H9 (cell line): Measurements from ENCODE around the gene DNAJC5. TPM values are rescaled to one million over a fixed set of nuclear protein-coding genes. Genes with fewer than 3 reads are reported as not detected.

Source experiments
- DNase-seq: peaks from one replicate; pipeline ENCODE4 v3.0.0-alpha.2; 2017
- H2AFZ ChIP-seq: one replicate; pipeline ENCODE4 v1.6.1; 2013; ENCODE audit warnings: mild to moderate bottlenecking, low read length, control low read depth, moderate library complexity
- H2AK5ac ChIP-seq: 2 replicates; pipeline ENCODE4 v1.6.1; 2013; ENCODE audit warnings: low read length, control low read depth, mixed read lengths; ENCODE audit not compliant: insufficient read length
- H2BK120ac ChIP-seq: one replicate; pipeline ENCODE4 v1.6.1; 2013; ENCODE audit warnings: low read depth, mild to moderate bottlenecking, low read length, control low read depth, inconsistent platforms; ENCODE audit not compliant: poor library complexity, severe bottlenecking
- H2BK12ac ChIP-seq: 2 replicates; pipeline ENCODE4 v1.6.1; 2013; ENCODE audit warnings: low read length, control low read depth, mixed read lengths, low read depth; ENCODE audit not compliant: insufficient read length
- H2BK15ac ChIP-seq: 2 replicates; pipeline ENCODE4 v1.6.1; 2013; ENCODE audit warnings: low read depth, low read length, control low read depth
- H2BK20ac ChIP-seq: one replicate; pipeline ENCODE4 v1.6.1; 2013; ENCODE audit warnings: low read depth, mild to moderate bottlenecking, low read length, control low read depth, inconsistent platforms; ENCODE audit not compliant: poor library complexity, severe bottlenecking
- H2BK5ac ChIP-seq: 2 replicates; pipeline ENCODE4 v1.6.1; 2013; ENCODE audit warnings: low read length, control low read depth, mixed read lengths; ENCODE audit not compliant: insufficient read length
- H3K14ac ChIP-seq: 2 replicates; pipeline ENCODE4 v1.6.1; 2013; ENCODE audit warnings: low read length, control low read depth; ENCODE audit not compliant: insufficient read depth
- H3K18ac ChIP-seq: 2 replicates; pipeline ENCODE4 v1.6.1; 2013; ENCODE audit warnings: low read depth, mild to moderate bottlenecking, mixed read lengths, low read length, control low read depth; ENCODE audit not compliant: insufficient read length
- H3K23ac ChIP-seq: 2 replicates; pipeline ENCODE4 v1.6.1; 2013; ENCODE audit warnings: low read length, control low read depth, mixed read lengths, low read depth; ENCODE audit not compliant: insufficient read length
- H3K23me2 ChIP-seq: 2 replicates; pipeline ENCODE4 v1.6.1; 2013; ENCODE audit warnings: low read depth, mild to moderate bottlenecking, mixed read lengths, low read length, control low read depth; ENCODE audit not compliant: insufficient read length, poor library complexity, severe bottlenecking
- H3K27ac ChIP-seq: 2 replicates; pipeline ENCODE4 v1.5.1; 2013; ENCODE audit warnings: low read length, control low read depth, mixed read lengths, low read depth; ENCODE audit not compliant: insufficient read length
- H3K27me3 ChIP-seq: 2 replicates; pipeline ENCODE4 v1.6.1; 2013; ENCODE audit warnings: low read length, control low read depth, inconsistent platforms; ENCODE audit not compliant: insufficient read depth
- H3K4ac ChIP-seq: 2 replicates; pipeline ENCODE4 v1.6.1; 2013; ENCODE audit warnings: low read depth, mild to moderate bottlenecking, control low read depth, inconsistent platforms, low read length, moderate library complexity
- H3K4me1 ChIP-seq: 2 replicates; pipeline ENCODE4 v1.6.1; 2013; ENCODE audit warnings: low read length, control low read depth, inconsistent platforms; ENCODE audit not compliant: insufficient read depth
- H3K4me2 ChIP-seq: 2 replicates; pipeline ENCODE4 v1.6.1; 2013; ENCODE audit warnings: low read length, control low read depth, mixed read lengths; ENCODE audit not compliant: insufficient read length, insufficient read depth
- H3K56ac ChIP-seq: 2 replicates; pipeline ENCODE4 v1.6.1; 2013; ENCODE audit warnings: low read depth, mild to moderate bottlenecking, mixed read lengths, low read length, control low read depth; ENCODE audit not compliant: insufficient read length
- H3K79me1 ChIP-seq: 2 replicates; pipeline ENCODE4 v1.6.1; 2013; ENCODE audit warnings: low read depth, mild to moderate bottlenecking, moderate library complexity, low read length, control low read depth, inconsistent platforms; ENCODE audit not compliant: insufficient read depth, poor library complexity, severe bottlenecking
- H3K79me2 ChIP-seq: 2 replicates; pipeline ENCODE4 v1.6.1; 2013; ENCODE audit warnings: low read length, control low read depth, inconsistent platforms; ENCODE audit not compliant: insufficient read depth
- H3K9ac ChIP-seq: 2 replicates; pipeline ENCODE4 v1.6.1; 2013; ENCODE audit warnings: low read length, control low read depth, mixed read lengths; ENCODE audit not compliant: insufficient read length; ENCODE audit errors: extremely low read depth
- H3K9me3 ChIP-seq: one replicate; pipeline ENCODE4 v1.6.1; 2013; ENCODE audit warnings: low read depth, low read length, inconsistent platforms; ENCODE audit not compliant: control insufficient read depth
- H3T11ph ChIP-seq: one replicate; pipeline ENCODE4 v1.6.1; 2013; ENCODE audit warnings: mild to moderate bottlenecking, low read length, control low read depth, inconsistent platforms
- H4K20me1 ChIP-seq: one replicate; pipeline ENCODE4 v1.6.1; 2013; ENCODE audit not compliant: control insufficient read depth, insufficient read length, insufficient read depth
- H4K5ac ChIP-seq: 2 replicates; pipeline ENCODE4 v1.6.1; 2013; ENCODE audit warnings: low read depth, mild to moderate bottlenecking, mixed read lengths, low read length, control low read depth; ENCODE audit not compliant: insufficient read length
- H4K8ac ChIP-seq: replicated peaks from 2 replicates; pipeline ENCODE4 v1.6.1; 2013; ENCODE audit warnings: low read length, control low read depth, mixed read lengths, low read depth; ENCODE audit not compliant: insufficient read length
- H4K91ac ChIP-seq: 2 replicates; pipeline ENCODE4 v1.6.1; 2013; ENCODE audit warnings: low read depth, mild to moderate bottlenecking, moderate library complexity, mixed read lengths, low read length, control low read depth; ENCODE audit not compliant: insufficient read length
- H3K27ac Mint-ChIP-seq, 3 experiments: 2 replicates in 2 of 3; 3 replicates in 1 of 3; pipeline ENCODE4 v1.8.0; 2020 to 2021; ENCODE audit warnings: mixed read lengths in 3 of 3, mild to moderate bottlenecking in 1 of 3, moderate library complexity in 1 of 3
- H3K27me3 Mint-ChIP-seq: 2 replicates; pipeline ENCODE4 v1.8.0; 2021; ENCODE audit warnings: low read depth, mild to moderate bottlenecking, moderate library complexity, mixed read lengths
- H3K36me3 Mint-ChIP-seq, 3 experiments: 2 replicates in 2 of 3; 3 replicates in 1 of 3; pipeline ENCODE4 v1.8.0; 2020 to 2021; ENCODE audit warnings: low read depth in 3 of 3, mixed read lengths in 3 of 3; ENCODE audit not compliant: insufficient read depth in 1 of 3
- H3K4me1 Mint-ChIP-seq, 2 experiments: 2 replicates each; pipeline ENCODE4 v1.8.0; 2020; ENCODE audit warnings: mixed read lengths in 2 of 2
- H3K4me3 Mint-ChIP-seq, 2 experiments: 2 replicates in 1 of 2; 3 replicates in 1 of 2; pipeline ENCODE4 v1.8.0; 2020 to 2021; ENCODE audit warnings: mild to moderate bottlenecking in 2 of 2, mixed read lengths in 2 of 2, moderate library complexity in 1 of 2
- H3K9me3 Mint-ChIP-seq, 2 experiments: 2 replicates in 1 of 2; 3 replicates in 1 of 2; pipeline ENCODE4 v1.8.0; 2020; ENCODE audit warnings: mild to moderate bottlenecking in 2 of 2, mixed read lengths in 2 of 2, moderate library complexity in 1 of 2
- CTCF ChIP-seq: fragments of 200-600 bp; sonication (generic); conservative IDR thresholded peaks from 3 replicates; pipeline ENCODE4 v1.8.0; 2021; ENCODE audit warnings: antibody characterized with exemption, mild to moderate bottlenecking
- whole genome bisulfite sequencing: extraction: QIAGEN DNeasy Blood & Tissue Kit; methylation state at CpG from one replicate; pipeline ENCODE4 v1.1.7; 2013; ENCODE audit warnings: missing lambda C conversion rate, low lambda C conversion rate, mixed read lengths; ENCODE audit not compliant: insufficient read length; ENCODE audit errors: extremely low coverage; 5-methylcytosine and 5-hydroxymethylcytosine counted together
- long read RNA-seq: library from polyadenylated mRNA; unstranded; transcript quantifications from one replicate; pipeline ENCODE4 v2.0.0, GENCODE V29; 2020
- total RNA-seq: library from RNA; stranded (reverse); gene quantifications from 2 replicates; pipeline ENCODE4 v1.2.1, GENCODE V29; 2021

Gene DNAJC5
- 42.9 and 43.0 TPM in 2 replicates for total RNA-seq
- long read RNA-seq, full-length matches to known transcripts: 1 of 38 reads
- long read RNA-seq, partial matches to known transcripts: 37 of 38 reads
- long read RNA-seq, other reads (novel, unspliced or antisense): 0 of 38 reads

DNA sequence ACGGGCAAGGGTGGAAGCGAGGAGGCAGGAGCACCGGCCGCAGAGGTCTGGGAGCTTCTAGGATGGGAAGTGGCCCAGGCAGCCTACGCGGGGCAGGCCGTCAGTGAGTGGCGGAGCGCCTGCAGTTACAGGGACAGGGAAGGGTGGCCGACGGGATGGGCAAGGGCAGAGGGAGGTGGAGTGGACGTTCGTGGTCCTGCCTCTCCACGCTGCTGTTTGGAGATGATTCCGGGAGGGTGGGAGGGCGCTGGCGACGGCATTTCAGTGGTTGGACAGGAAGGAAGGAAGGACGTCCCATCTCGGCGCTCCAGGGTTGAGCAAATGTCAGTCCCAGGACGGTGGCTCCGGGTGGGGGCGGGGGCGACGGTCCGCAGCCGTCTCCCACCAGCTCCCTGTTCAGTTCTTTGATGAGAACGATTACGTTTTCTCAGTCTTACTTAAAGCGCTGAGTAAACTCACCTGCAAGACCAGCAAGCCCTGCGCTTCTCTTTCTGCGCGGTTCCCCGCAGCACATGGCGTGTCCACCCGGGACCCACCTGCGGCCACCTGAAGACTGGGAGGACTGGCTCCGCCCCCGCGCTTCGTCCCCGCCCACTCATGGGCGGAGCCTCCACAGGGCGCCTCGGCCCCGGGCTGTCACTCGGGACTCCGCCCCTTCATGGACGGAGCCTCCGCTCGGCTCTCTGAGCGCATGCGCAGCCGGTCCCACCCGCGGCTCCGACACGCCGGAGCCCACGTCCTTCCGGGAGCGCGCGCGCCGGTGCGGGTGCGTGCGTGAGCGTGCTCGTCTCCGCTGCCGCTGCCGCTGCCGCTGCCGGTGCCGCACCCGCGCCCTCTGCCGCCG is at the start of gene DNAJC5:
TSS of gene DNAJC5 (plus strand) at position 769 of the 844 bp plus-strand sequence. CDS start 33,220 bp downstream, outside the sequence.
- Histone ChIP-seq H3K4me1 (0 out of 2 replicates have a peak, but pooled peaks cover 2% of the 10 kb centered on the region), H3K23me2 (peaks cover 6% of the 10 kb centered on the region), H3T11ph (no peak within 1 kb of the TSS), H3K79me2 (peaks cover 11% of the 10 kb centered on the region; the same call in 1 of the 2 replicates), H3K4me2 (peak within 1 kb of the TSS; percentile 85), H3K23ac (no peak within 1 kb of the TSS), H4K8ac (no peak within 1 kb of the TSS), H3K79me1 (no peaks in the 10 kb centered on the region), H4K20me1 (no peaks in the 10 kb centered on the region), H3K56ac (no peak within 1 kb of the TSS), H4K91ac (no peak within 1 kb of the TSS), H2BK120ac (no peak within 1 kb of the TSS), H4K5ac (no peak within 1 kb of the TSS), H2AK5ac (no peak within 1 kb of the TSS), H3K27me3 (no peaks in the 10 kb centered on the region), H3K14ac (no peak within 1 kb of the TSS), H3K18ac (no peak within 1 kb of the TSS), H2BK15ac (no peak within 1 kb of the TSS), H2BK12ac (no peak within 1 kb of the TSS), H2BK20ac (no peak within 1 kb of the TSS), H3K9me3 (no peaks in the 10 kb centered on the region), H2BK5ac (no peak within 1 kb of the TSS), H3K4ac (no peak within 1 kb of the TSS), H2AFZ (no peak within 1 kb of the TSS), H3K9ac (peak within 1 kb of the TSS; percentile 46), H3K27ac (no peak within 1 kb of the TSS)
- Mint-ChIP-seq H3K27me3 (no peaks in the 10 kb centered on the region), H3K4me1 (peaks cover 16 to 17% of the 10 kb centered on the region in 2 experiments), H3K27ac (peak within 1 kb of the TSS in 1 of 3 experiments; percentile 66; a peak in 1 of 7 replicates), H3K4me3 (peak within 1 kb of the TSS; percentile 75 to 89), H3K36me3 (peaks cover 0 to 25% (median 18%) of the 10 kb centered on the region in 3 experiments; a peak in 5 of 7 replicates), H3K9me3 (no peaks in the 10 kb centered on the region)
- TF ChIP-seq CTCF: no peak
- peak; percentile 93 for DNase-seq
- WGBS: no CpG with 5 or more reads among the region's 82 CpGs
